BE2C (cell line): Measurements from ENCODE around the gene B9D1.
"Not testable (repeated sequence)": the region's sequence is repeated elsewhere in the genome, so short reads cannot be mapped to it uniquely, and the experiment has no call there.

Source experiments
- DNase-seq: peaks from one replicate; pipeline ENCODE4 v3.0.0-alpha.2; 2020
- H3K27me3 ChIP-seq: fragments of 250-450 bp; sonication (Bioruptor Pico); 2 replicates; pipeline ENCODE4 v1.5.1; 2020; ENCODE audit warnings: mild to moderate bottlenecking
- H3K36me3 ChIP-seq: fragments of 250-450 bp; sonication (Bioruptor Pico); 2 replicates; pipeline ENCODE4 v1.5.1; 2020; ENCODE audit warnings: mild to moderate bottlenecking
- H3K4me1 ChIP-seq: fragments of 250-450 bp; sonication (Bioruptor Pico); 2 replicates; pipeline ENCODE4 v1.5.1; 2020
- H3K4me3 ChIP-seq: 2 replicates; pipeline ENCODE4 v1.5.1; 2011; ENCODE audit warnings: low read depth, low read length
- H3K9me3 ChIP-seq: fragments of 250-450 bp; sonication (Bioruptor Pico); 2 replicates; pipeline ENCODE4 v1.5.1; 2020
- CTCF ChIP-seq: IDR thresholded peaks from 2 replicates; pipeline ENCODE4 v1.5.1; 2012; ENCODE audit warnings: mild to moderate bottlenecking, low read depth, low read length

Gene B9D1

GRCh38 chr17:19359856-19360255, 2.7 kb downstream of the B9D1 start:
- TF ChIP-seq CTCF = no peak

GRCh38 chr17:19359151-19359550, 3.4 kb downstream of the B9D1 start:
- H3K27me3 ChIP-seq = no peaks in the 10 kb centered on the region
- no peak overlapping the region for H3K4me3 ChIP-seq
- H3K4me1 ChIP-seq = no peaks in the 10 kb centered on the region
- no peaks in the 10 kb centered on the region for H3K9me3 ChIP-seq
- H3K36me3 ChIP-seq = no peaks in the 10 kb centered on the region
- no peak for TF ChIP-seq CTCF
- no peak for DNase-seq

More at GRCh38 chr17:19359856-19360255, 2.7 kb downstream of the B9D1 start:
- Histone ChIP-seq H3K36me3 (no peaks in the 10 kb centered on the region), H3K4me3 (no peak overlapping the region), H3K27me3 (no peaks in the 10 kb centered on the region), H3K9me3 (no peaks in the 10 kb centered on the region), H3K4me1 (no peaks in the 10 kb centered on the region)
- DNase-seq = no peak

GRCh38 chr17:19357761-19358160, 4.8 kb downstream of the B9D1 start:
- Histone ChIP-seq H3K36me3 (no peaks in the 10 kb centered on the region), H3K27me3 (no peaks in the 10 kb centered on the region), H3K4me3 (no peak overlapping the region), H3K9me3 (no peaks in the 10 kb centered on the region), H3K4me1 (no peaks in the 10 kb centered on the region)
- DNase-seq = no peak
- no peak for TF ChIP-seq CTCF

- H3K4me1 ChIP-seq = no peaks in the 10 kb centered on the region
- no peaks in the 10 kb centered on the region for H3K27me3 ChIP-seq
- no peak for TF ChIP-seq CTCF
- H3K36me3 ChIP-seq = no peaks in the 10 kb centered on the region
- no peak for DNase-seq
- no peaks in the 10 kb centered on the region for H3K9me3 ChIP-seq
- no peak overlapping the region for H3K4me3 ChIP-seq
Measured at GRCh38 chr17:19357351-19357750, 5.2 kb downstream of the B9D1 start.

GRCh38 chr17:19354748-19355147, 7.8 kb downstream of the B9D1 start:
- H3K27me3 ChIP-seq = no peaks in the 10 kb centered on the region
- H3K36me3 ChIP-seq = no peaks in the 10 kb centered on the region
- no peaks in the 10 kb centered on the region for H3K4me1 ChIP-seq
- no peak for DNase-seq
- no peak overlapping the region for H3K4me3 ChIP-seq
- no peak for TF ChIP-seq CTCF
- no peaks in the 10 kb centered on the region for H3K9me3 ChIP-seq

- DNase-seq, H3K4me3 ChIP-seq, H3K4me1 ChIP-seq, H3K27me3 ChIP-seq, H3K36me3 ChIP-seq, H3K9me3 ChIP-seq: not testable (repeated sequence)
Measured at GRCh38 chr17:19353401-19353800, 9.1 kb downstream of the B9D1 start.

GRCh38 chr17:19348806-19349205, 13.7 kb downstream of the B9D1 start:
- Histone ChIP-seq H3K4me3 (no peak overlapping the region), H3K9me3 (no peaks in the 10 kb centered on the region), H3K36me3 (no peaks in the 10 kb centered on the region), H3K27me3 (no peaks in the 10 kb centered on the region), H3K4me1 (peaks cover 11% of the 10 kb centered on the region)
- DNase-seq = no peak
- TF ChIP-seq CTCF = no peak
